ENCODE results near the gene SLC12A4. TPM values are rescaled to one million over a fixed set of nuclear protein-coding genes. Genes with fewer than 3 reads are reported as not detected.
A peak's percentile ranks its signal among the peaks of the same experiment; 100 is the strongest.

SLC12A4 gene
- total and polyA plus RNA-seq, 2 of the 13 experiments (the other 11 are each of a cell fraction or from before 2014, with no cell fraction given): 65.1 to 84.3 TPM

- TF ChIP-seq FOXJ3 (CRISPR knock-in tag; IDR thresholded peaks at IDR 0.05; ENCODE audit: borderline replicate concordance): no peak
- no peak for TF ChIP-seq ZBTB44 (CRISPR knock-in tag; IDR thresholded peaks at IDR 0.05)
- TF ChIP-seq ZNF7 (CRISPR knock-in tag; IDR thresholded peaks at IDR 0.05): no peak
- no peak for TF ChIP-seq NR2F1 (CRISPR knock-in tag; IDR thresholded peaks at IDR 0.05)
- TF ChIP-seq MBNL3 (CRISPR knock-in tag; conservative IDR thresholded peaks at IDR 0.05): no peak
- peak; percentile 64; the same call in 1 of the 2 replicates for TF ChIP-seq ZNF274 (CRISPR knock-in tag; IDR thresholded peaks at IDR 0.05)
- TF ChIP-seq, protein P1, sequence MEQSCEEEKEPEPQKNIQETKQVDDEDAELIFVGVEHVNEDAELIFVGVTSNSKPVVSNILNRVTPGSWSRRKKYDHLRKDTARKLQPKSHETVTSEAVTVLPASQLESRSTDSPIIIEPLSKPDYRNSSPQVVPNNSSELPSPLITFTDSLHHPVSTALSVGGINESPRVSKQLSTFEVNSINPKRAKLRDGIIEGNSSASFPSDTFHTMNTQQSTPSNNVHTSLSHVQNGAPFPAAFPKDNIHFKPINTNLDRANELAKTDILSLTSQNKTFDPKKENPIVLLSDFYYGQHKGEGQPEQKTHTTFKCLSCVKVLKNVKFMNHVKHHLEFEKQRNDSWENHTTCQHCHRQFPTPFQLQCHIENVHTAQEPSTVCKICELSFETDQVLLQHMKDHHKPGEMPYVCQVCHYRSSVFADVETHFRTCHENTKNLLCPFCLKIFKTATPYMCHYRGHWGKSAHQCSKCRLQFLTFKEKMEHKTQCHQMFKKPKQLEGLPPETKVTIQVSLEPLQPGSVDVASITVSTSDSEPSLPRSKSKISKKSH (CRISPR knock-in tag; IDR thresholded peaks at IDR 0.05; ENCODE audit: borderline replicate concordance): 0 out of 2 replicates have a peak, but pooled peaks have one; percentile 69
- 0 out of 2 replicates have a peak, but pooled peaks have one; percentile 46 for TF ChIP-seq GZF1 (CRISPR knock-in tag; IDR thresholded peaks at IDR 0.05)
- no peak for TF ChIP-seq ARNT2 (CRISPR knock-in tag; IDR thresholded peaks at IDR 0.05; ENCODE audit: low read depth)
- no peak for TF ChIP-seq ZNF3 (CRISPR knock-in tag; IDR thresholded peaks at IDR 0.05)
- TF ChIP-seq, protein P2, sequence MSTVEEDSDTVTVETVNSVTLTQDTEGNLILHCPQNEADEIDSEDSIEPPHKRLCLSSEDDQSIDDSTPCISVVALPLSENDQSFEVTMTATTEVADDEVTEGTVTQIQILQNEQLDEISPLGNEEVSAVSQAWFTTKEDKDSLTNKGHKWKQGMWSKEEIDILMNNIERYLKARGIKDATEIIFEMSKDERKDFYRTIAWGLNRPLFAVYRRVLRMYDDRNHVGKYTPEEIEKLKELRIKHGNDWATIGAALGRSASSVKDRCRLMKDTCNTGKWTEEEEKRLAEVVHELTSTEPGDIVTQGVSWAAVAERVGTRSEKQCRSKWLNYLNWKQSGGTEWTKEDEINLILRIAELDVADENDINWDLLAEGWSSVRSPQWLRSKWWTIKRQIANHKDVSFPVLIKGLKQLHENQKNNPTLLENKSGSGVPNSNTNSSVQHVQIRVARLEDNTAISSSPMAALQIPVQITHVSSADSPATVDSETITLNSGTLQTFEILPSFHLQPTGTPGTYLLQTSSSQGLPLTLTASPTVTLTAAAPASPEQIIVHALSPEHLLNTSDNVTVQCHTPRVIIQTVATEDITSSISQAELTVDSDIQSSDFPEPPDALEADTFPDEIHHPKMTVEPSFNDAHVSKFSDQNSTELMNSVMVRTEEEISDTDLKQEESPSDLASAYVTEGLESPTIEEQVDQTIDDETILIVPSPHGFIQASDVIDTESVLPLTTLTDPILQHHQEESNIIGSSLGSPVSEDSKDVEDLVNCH (CRISPR knock-in tag; IDR thresholded peaks at IDR 0.05): no peak
- TF ChIP-seq ATF7 (IDR thresholded peaks at IDR 0.05): no peak
- TF ChIP-seq ATF7 (CRISPR knock-in tag; IDR thresholded peaks at IDR 0.05): 0 out of 2 replicates have a peak, but pooled peaks have one; percentile 30
- TF ChIP-seq GLI4 (CRISPR knock-in tag; IDR thresholded peaks at IDR 0.05; ENCODE audit: borderline replicate concordance): no peak
- TF ChIP-seq, protein P3, sequence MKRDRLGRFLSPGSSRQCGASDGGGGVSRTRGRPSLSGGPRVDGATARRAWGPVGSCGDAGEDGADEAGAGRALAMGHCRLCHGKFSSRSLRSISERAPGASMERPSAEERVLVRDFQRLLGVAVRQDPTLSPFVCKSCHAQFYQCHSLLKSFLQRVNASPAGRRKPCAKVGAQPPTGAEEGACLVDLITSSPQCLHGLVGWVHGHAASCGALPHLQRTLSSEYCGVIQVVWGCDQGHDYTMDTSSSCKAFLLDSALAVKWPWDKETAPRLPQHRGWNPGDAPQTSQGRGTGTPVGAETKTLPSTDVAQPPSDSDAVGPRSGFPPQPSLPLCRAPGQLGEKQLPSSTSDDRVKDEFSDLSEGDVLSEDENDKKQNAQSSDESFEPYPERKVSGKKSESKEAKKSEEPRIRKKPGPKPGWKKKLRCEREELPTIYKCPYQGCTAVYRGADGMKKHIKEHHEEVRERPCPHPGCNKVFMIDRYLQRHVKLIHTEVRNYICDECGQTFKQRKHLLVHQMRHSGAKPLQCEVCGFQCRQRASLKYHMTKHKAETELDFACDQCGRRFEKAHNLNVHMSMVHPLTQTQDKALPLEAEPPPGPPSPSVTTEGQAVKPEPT (CRISPR knock-in tag; IDR thresholded peaks at IDR 0.05; ENCODE audit: low read depth): no peak
- 0 out of 2 replicates have a peak, but pooled peaks have one; percentile 75 for TF ChIP-seq TOPORS (CRISPR knock-in tag; IDR thresholded peaks at IDR 0.05)
- peak; percentile 40; the same call in 1 of the 2 replicates for TF ChIP-seq POLR2AphosphoS5 (IDR thresholded peaks at IDR 0.05; ENCODE audit: low read depth, low read length)
- no peak for TF ChIP-seq NFE2L2 (IDR thresholded peaks at IDR 0.05; ENCODE audit: low read length)
- TF ChIP-seq, protein P4, sequence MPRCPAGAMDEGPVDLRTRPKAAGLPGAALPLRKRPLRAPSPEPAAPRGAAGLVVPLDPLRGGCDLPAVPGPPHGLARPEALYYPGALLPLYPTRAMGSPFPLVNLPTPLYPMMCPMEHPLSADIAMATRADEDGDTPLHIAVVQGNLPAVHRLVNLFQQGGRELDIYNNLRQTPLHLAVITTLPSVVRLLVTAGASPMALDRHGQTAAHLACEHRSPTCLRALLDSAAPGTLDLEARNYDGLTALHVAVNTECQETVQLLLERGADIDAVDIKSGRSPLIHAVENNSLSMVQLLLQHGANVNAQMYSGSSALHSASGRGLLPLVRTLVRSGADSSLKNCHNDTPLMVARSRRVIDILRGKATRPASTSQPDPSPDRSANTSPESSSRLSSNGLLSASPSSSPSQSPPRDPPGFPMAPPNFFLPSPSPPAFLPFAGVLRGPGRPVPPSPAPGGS (CRISPR knock-in tag; IDR thresholded peaks at IDR 0.05): peak; percentile 63; the same call in 1 of the 2 replicates
- no peak for TF ChIP-seq ZNF569 (CRISPR knock-in tag; IDR thresholded peaks at IDR 0.05; ENCODE audit: borderline replicate concordance)
Observed at GRCh38 chr16:67939507-67940445, 28.7 kb downstream of the SLC12A4 start (continued).
